ENCODE measurements around the gene KLHL3.

KLHL3 gene

GRCh38 chr5:137582218-137582617 lies 153.7 kb downstream of the KLHL3 start:
- DNase-seq (ENCODE audit: low read depth in 3 of 3): no peak

GRCh38 chr5:137581776-137582175 lies 154.1 kb downstream of the KLHL3 start:
- no peak for DNase-seq (ENCODE audit: low read depth in 3 of 3)

- no peak for DNase-seq (ENCODE audit: low read depth in 3 of 3)
These were observed 155.9 kb downstream of the KLHL3 start for GRCh38 chr5:137580030-137580429.

GRCh38 chr5:137575847-137576246 lies 160.0 kb downstream of the KLHL3 start:
- no peak for DNase-seq (ENCODE audit: low read depth in 3 of 3)

- no peak for DNase-seq (ENCODE audit: low read depth in 3 of 3)
These were observed 160.7 kb downstream of the KLHL3 start for GRCh38 chr5:137575211-137575610.

GRCh38 chr5:137573376-137573775 lies 162.5 kb downstream of the KLHL3 start:
- DNase-seq (ENCODE audit: low read depth in 3 of 3): no peak

- DNase-seq (ENCODE audit: low read depth in 3 of 3): no peak
These were observed 163.7 kb downstream of the KLHL3 start for GRCh38 chr5:137572042-137572695.

GRCh38 chr5:137570070-137570469 lies 165.8 kb downstream of the KLHL3 start:
- no peak for DNase-seq (ENCODE audit: low read depth in 3 of 3)

All from stimulated activated CD4-positive, alpha-beta T cell treated with anti-CD3 and anti-CD28 coated beads, TNF-alpha, amount 100 ng/mL, for 4 hours (primary cell).